IPS-NIHi7 (cell line): ENCODE measurements around the gene ACTG1.

Source experiments
- DNase-seq: peaks from one replicate; pipeline ENCODE4 v3.0.0; 2012; ENCODE audit warnings: mixed read lengths; ENCODE audit errors: extremely low spot score

ACTG1 gene

GRCh38 chr17:81498953-81499600 is 13.5 kb downstream of the ACTG1 start:
- DNase-seq: no peak

- DNase-seq: no peak
These were observed 17.8 kb downstream of the ACTG1 start for GRCh38 chr17:81494626-81495377.

DNA sequence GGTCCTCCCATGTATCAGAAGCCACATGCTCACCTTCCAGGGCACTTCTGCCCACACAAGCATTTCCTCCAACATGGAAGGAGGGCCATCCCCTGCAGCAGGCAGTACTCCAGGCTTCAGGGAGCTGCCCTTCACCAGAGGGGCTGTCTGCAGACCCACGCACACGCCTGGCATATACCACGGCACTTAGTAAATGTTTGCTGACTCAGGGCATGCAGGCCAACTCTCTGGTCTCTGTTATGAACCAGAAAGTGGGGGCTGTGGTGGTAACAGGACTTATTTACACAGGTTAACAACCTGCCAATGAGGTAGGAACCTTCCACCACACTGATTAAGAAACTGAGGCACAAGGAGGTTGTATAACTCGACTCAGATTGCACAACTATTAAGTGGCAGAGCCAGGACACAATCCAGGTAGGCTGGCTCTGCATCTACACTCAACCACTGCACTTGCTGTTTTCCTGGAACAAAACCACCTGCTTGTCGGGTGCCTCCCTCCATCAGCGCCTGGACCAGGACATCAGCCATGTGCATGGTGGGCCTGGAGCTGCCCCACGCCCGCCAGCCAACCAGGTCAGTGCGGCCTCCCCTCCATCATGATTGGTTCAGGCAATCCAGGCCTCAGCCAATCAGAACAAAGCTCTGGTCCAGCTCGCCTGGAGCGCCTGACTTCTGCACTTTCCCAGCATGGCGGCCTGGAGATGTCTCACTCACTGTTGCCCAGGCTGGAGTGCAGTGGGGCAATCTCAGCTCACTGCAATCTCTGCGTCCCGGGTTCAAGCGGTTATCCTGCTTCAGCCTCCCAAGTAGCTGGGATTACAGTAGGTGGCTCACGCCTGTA is 19.2 kb downstream of the ACTG1 start:
- DNase-seq: no peak

- DNase-seq: no peak
These were observed 19.9 kb downstream of the ACTG1 start for GRCh38 chr17:81492706-81493105.

DNA sequence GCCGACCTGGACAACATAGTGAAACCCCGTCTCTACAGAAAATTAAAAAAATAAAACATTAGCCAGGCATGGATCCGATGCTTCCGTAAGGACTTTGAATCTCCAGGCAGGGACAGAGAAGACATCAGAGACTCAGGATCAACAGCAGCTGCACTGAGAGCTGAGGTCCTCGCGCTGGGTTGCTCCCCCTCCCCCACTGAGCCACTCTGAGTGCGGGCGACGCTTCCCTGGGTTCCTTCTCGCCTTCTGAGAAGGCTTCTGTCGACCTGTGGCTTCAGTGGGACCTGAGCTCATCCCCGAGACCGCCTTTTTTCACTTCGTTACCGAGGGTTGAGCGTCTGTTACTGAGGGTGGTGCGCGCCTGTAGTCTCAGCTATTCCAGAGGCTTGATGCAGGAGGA is 20.4 kb downstream of the ACTG1 start:
- DNase-seq: no peak

- DNase-seq: no peak
These were observed 20.8 kb downstream of the ACTG1 start for GRCh38 chr17:81491761-81492160.

- no peak for DNase-seq
These were observed 21.4 kb downstream of the ACTG1 start for GRCh38 chr17:81491181-81491581.

DNA sequence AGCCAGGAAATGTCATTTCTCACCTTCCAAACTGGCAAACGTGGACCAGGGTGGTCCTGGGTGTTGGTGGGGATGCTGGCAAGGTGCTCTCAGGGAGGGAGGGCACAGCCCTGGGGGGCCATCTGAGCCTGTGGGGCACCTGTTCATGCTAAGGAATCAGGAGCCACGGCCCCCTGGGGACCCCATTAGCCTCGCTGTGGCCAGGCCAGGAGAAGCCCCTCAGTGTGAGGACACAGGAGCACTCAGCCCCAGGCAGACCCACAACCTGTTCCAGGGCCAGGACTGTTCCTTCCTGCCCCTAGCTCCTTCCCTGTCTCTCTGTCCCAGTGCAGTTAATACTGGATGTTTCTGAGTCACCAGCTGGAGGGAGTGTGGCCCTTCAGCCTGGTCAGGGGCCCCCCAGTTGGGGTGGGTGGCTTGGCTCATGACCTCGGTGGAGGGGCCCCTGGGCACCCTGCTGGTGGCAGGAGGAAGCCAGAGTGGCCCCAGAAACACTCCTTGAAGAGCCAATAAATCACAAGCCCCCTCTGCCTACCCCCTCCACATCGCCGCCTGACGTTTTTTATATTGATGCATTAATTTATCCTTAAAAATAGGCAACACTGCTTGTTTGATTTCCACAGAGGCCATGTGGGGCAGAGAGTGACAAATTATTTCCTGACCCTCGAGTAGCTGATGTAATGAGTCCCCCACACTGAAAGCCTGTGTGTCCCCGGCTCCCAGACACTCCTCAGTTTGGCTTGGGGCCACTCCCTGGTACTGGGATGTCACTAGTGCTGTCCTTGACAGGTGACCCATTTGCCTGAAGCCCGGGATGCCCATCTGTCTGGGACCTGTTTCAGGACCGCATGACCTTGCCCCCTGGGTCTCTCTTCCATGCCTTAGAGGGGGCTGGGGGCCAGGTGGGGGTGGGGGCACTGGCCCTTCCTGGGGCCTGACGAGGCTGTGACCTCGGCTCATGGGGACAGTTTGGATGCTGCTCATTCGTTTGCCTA is 22.3 kb downstream of the ACTG1 start:
- DNase-seq: no peak

- no peak for DNase-seq
These were observed 23.3 kb downstream of the ACTG1 start for GRCh38 chr17:81489012-81489997.

DNA sequence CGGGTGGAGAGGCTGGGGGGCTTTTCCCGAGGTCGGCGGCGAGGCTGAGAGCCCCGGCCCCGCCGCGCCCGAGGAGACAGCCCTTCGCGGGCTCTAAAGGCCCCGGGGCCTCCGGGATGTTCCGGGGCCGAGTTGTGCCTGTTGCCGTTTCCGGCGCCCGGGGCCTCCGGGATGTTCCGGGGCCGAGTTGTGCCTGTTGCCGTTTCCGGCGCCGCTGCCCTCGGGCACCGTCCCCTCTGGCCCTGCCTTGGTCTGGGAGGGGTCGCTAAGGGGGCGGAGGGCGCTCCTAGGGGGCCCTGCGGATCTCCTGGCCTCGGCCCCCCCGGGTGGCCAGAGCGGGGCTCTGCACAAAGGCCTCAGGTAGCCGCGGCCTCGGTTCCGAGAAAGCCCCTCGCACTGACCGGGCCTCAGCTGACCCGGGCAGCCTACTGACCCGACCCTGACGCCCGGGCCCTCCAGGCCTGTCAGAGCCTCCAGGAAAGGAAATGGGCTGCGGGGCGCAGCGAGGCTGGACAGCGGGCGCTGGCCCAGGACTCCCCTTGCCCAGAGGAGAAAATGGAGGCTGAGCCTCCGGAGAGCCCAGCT is 24.2 kb downstream of the ACTG1 start:
- DNase-seq: no peak

GRCh38 chr17:81487487-81488275 is 24.9 kb downstream of the ACTG1 start:
- DNase-seq: peak; percentile 95

DNA sequence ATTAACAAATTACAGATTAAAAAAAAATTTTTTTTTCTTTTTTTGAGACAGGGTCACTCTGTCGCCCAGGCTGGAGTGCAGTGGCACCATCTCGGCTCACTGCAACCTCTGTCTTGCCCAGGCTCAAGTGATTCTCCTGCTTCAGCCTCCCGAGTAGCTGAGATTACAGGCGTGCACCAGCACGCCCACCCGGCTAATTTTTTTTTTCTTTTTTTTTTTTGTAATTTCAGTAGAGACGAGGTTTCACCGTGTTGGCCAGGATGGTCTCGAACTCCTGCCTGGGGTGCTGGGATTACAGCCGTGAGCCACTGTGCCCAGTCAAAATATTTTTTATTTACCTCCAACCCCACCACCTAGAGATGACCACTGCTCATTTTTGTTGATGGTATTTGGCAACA is 25.5 kb downstream of the ACTG1 start:
- no peak for DNase-seq

GRCh38 chr17:81486199-81486810 is 26.3 kb downstream of the ACTG1 start:
- no peak for DNase-seq

- peak; percentile 83 for DNase-seq
These were observed 28.2 kb downstream of the ACTG1 start for GRCh38 chr17:81484195-81484979.

GRCh38 chr17:81483862-81484194 is 28.8 kb downstream of the ACTG1 start:
- no peak for DNase-seq

DNA sequence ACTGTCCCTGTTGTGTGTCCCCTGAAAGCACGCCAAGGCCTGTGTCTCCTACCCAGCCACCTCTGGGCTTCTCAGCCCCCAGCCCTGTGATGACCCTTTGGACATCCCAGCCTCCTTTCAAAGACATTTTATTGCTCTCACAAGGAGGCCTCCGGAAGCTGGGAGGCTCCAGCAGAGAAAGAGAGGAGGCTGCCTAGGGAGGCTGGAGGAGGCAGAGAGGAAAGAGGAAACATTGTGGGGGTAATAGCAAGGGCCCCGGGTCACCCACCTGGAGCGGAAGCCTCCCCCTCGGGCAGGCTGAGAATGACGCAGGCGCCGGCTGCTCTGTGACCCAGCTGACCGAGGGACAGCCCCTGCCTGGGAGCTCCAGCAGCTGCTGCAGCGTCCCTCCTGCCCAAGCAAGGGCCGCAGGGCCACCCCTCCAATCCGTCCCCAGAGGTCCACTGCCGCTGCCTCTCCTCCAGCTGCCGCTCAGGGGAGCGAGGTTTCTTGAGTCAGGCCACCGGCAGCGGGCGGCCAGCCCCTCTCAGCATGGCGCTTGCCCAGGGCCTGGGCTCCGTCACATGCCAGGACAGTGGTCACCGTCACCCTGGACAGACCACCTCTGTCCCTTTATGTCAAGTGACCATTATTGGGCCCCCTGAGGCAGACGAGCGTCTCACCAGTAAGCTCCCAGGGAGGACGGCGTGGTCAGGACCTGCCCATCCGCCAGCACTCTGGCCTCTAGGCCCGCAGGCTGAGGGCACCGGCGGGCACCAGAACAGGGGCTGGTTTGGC is 29.3 kb downstream of the ACTG1 start:
- DNase-seq: no peak

GRCh38 chr17:81482673-81483072 is 29.9 kb downstream of the ACTG1 start:
- DNase-seq: no peak
